ENCODE measurements around the gene SYNE1.

Gene SYNE1

GRCh38 chr6:152188011-152188410, 449.2 kb downstream of the SYNE1 start:
- no peaks in the 10 kb centered on the region for H3K79me2 ChIP-seq
- no peak overlapping the region for H3K27ac ChIP-seq
- no peaks in the 10 kb centered on the region for H3K9me3 ChIP-seq (ENCODE audit: control insufficient read depth, low read length)
- no peak overlapping the region for H2AFZ ChIP-seq
- H3K27me3 ChIP-seq (ENCODE audit: control insufficient read depth, insufficient read depth, low read length), result no peaks in the 10 kb centered on the region
- H3K36me3 ChIP-seq (ENCODE audit: control insufficient read depth, insufficient read depth, low read length), result no peaks in the 10 kb centered on the region
- TF ChIP-seq CTCF (IDR thresholded peaks at IDR 0.05), result no peak
- no peak overlapping the region for H3K9ac ChIP-seq
- H3K4me3 ChIP-seq (ENCODE audit: low read depth, low read length), result no peak overlapping the region
- no peaks in the 10 kb centered on the region for H3K4me1 ChIP-seq
- H3K4me2 ChIP-seq (ENCODE audit: low read length), result no peak overlapping the region

GRCh38 chr6:152186840-152187239, 450.3 kb downstream of the SYNE1 start:
- Histone ChIP-seq H3K9ac (no peak overlapping the region), H3K27ac (no peak overlapping the region), H3K4me3 (ENCODE audit: low read depth, low read length) (no peak overlapping the region), H3K4me1 (no peaks in the 10 kb centered on the region), H3K36me3 (ENCODE audit: control insufficient read depth, insufficient read depth, low read length) (no peaks in the 10 kb centered on the region), H3K79me2 (no peaks in the 10 kb centered on the region), H3K4me2 (ENCODE audit: low read length) (no peak overlapping the region), H3K9me3 (ENCODE audit: control insufficient read depth, low read length) (no peaks in the 10 kb centered on the region), H2AFZ (no peak overlapping the region), H3K27me3 (ENCODE audit: control insufficient read depth, insufficient read depth, low read length) (no peaks in the 10 kb centered on the region)
- TF ChIP-seq CTCF (IDR thresholded peaks at IDR 0.05), result no peak

- H3K9me3 ChIP-seq (ENCODE audit: control insufficient read depth, low read length), result no peaks in the 10 kb centered on the region
- H3K27me3 ChIP-seq (ENCODE audit: control insufficient read depth, insufficient read depth, low read length), result no peaks in the 10 kb centered on the region
- H3K36me3 ChIP-seq (ENCODE audit: control insufficient read depth, insufficient read depth, low read length), result no peaks in the 10 kb centered on the region
- no peaks in the 10 kb centered on the region for H3K79me2 ChIP-seq
- no peaks in the 10 kb centered on the region for H3K4me1 ChIP-seq
- no peak overlapping the region for H3K4me2 ChIP-seq (ENCODE audit: low read length)
- H3K4me3 ChIP-seq (ENCODE audit: low read depth, low read length), result no peak overlapping the region
- H3K27ac ChIP-seq, result no peak overlapping the region
- no peak overlapping the region for H2AFZ ChIP-seq
- no peak overlapping the region for H3K9ac ChIP-seq
- TF ChIP-seq CTCF (IDR thresholded peaks at IDR 0.05), result no peak
These were observed 452.1 kb downstream of the SYNE1 start for GRCh38 chr6:152184917-152185574.

- Histone ChIP-seq H3K4me3 (ENCODE audit: low read depth, low read length) (no peak overlapping the region), H3K27me3 (ENCODE audit: control insufficient read depth, insufficient read depth, low read length) (no peaks in the 10 kb centered on the region), H3K9ac (no peak overlapping the region), H2AFZ (no peak overlapping the region), H3K79me2 (no peaks in the 10 kb centered on the region), H3K4me2 (ENCODE audit: low read length) (no peak overlapping the region), H3K9me3 (ENCODE audit: control insufficient read depth, low read length) (no peaks in the 10 kb centered on the region), H3K36me3 (ENCODE audit: control insufficient read depth, insufficient read depth, low read length) (no peaks in the 10 kb centered on the region), H3K27ac (no peak overlapping the region), H3K4me1 (no peaks in the 10 kb centered on the region)
- TF ChIP-seq CTCF (IDR thresholded peaks at IDR 0.05), result no peak
These were observed 452.6 kb downstream of the SYNE1 start for GRCh38 chr6:152184573-152184916.

GRCh38 chr6:152180601-152181000, 456.6 kb downstream of the SYNE1 start:
- no peak for TF ChIP-seq CTCF (IDR thresholded peaks at IDR 0.05)
- no peaks in the 10 kb centered on the region for H3K27me3 ChIP-seq (ENCODE audit: control insufficient read depth, insufficient read depth, low read length)
- no peaks in the 10 kb centered on the region for H3K4me1 ChIP-seq
- H2AFZ ChIP-seq, result no peak overlapping the region
- H3K36me3 ChIP-seq (ENCODE audit: control insufficient read depth, insufficient read depth, low read length), result no peaks in the 10 kb centered on the region
- no peaks in the 10 kb centered on the region for H3K9me3 ChIP-seq (ENCODE audit: control insufficient read depth, low read length)
- no peak overlapping the region for H3K4me2 ChIP-seq (ENCODE audit: low read length)
- H3K4me3 ChIP-seq (ENCODE audit: low read depth, low read length), result no peak overlapping the region
- no peak overlapping the region for H3K9ac ChIP-seq
- H3K27ac ChIP-seq, result no peak overlapping the region
- H3K79me2 ChIP-seq, result no peaks in the 10 kb centered on the region
